IPS DF 4.7 (cell line): ENCODE results near the gene SPPL2B.

Source experiments
- DNase-seq: peaks from one replicate; pipeline ENCODE4 v3.0.0-alpha.2; 2013; ENCODE audit warnings: low spot score; ENCODE audit errors: extremely low read depth

Gene SPPL2B

GRCh38 chr19:2323707-2324106 is 4.8 kb upstream of the SPPL2B start:
- no peak for DNase-seq

- no peak for DNase-seq
These were observed 4.1 kb upstream of the SPPL2B start for GRCh38 chr19:2324220-2324948.

- DNase-seq: no peak
These were observed 3.0 kb upstream of the SPPL2B start for GRCh38 chr19:2325281-2326046.

GRCh38 chr19:2326699-2327360 is 1.7 kb upstream of the SPPL2B start:
- DNase-seq: no peak

GRCh38 chr19:2327773-2328400 is 597 bp upstream of the SPPL2B start:
- DNase-seq: peak; percentile 76

GRCh38 chr19:2329149-2329478 is 630 bp downstream of the SPPL2B start:
- DNase-seq: no peak

GRCh38 chr19:2329501-2329916 is 1.0 kb downstream of the SPPL2B start:
- no peak for DNase-seq

GRCh38 chr19:2330255-2330631 is 1.8 kb downstream of the SPPL2B start:
- DNase-seq: no peak

- no peak for DNase-seq
These were observed 2.3 kb downstream of the SPPL2B start for GRCh38 chr19:2330632-2331284.

GRCh38 chr19:2331601-2332246 is 3.2 kb downstream of the SPPL2B start:
- no peak for DNase-seq

GRCh38 chr19:2332341-2333026 is 4.0 kb downstream of the SPPL2B start:
- no peak for DNase-seq

- no peak for DNase-seq
These were observed 4.7 kb downstream of the SPPL2B start for GRCh38 chr19:2333027-2333806.

GRCh38 chr19:2333807-2334211 is 5.3 kb downstream of the SPPL2B start:
- no peak for DNase-seq

GRCh38 chr19:2334426-2334825 is 5.9 kb downstream of the SPPL2B start:
- DNase-seq: no peak

- no peak for DNase-seq
These were observed 6.7 kb downstream of the SPPL2B start for GRCh38 chr19:2334986-2335846.

GRCh38 chr19:2335848-2336247 is 7.4 kb downstream of the SPPL2B start:
- DNase-seq: no peak

- no peak for DNase-seq
These were observed 8.2 kb downstream of the SPPL2B start for GRCh38 chr19:2336528-2337328.

- no peak for DNase-seq
These were observed 8.8 kb downstream of the SPPL2B start for GRCh38 chr19:2337329-2337707.
